Measurements from ENCODE around the gene CSRNP3.
"Not testable (repeated sequence)": the region's sequence is repeated elsewhere in the genome, so short reads cannot be mapped to it uniquely, and the experiment has no call there.

The CSRNP3 gene

GRCh38 chr2:165640247-165640929 lies 170.9 kb downstream of the CSRNP3 start:
- no peak for DNase-seq

GRCh38 chr2:165645930-165646831 lies 176.7 kb downstream of the CSRNP3 start:
- peak; percentile 90 for DNase-seq

- DNase-seq = no peak
These were observed 177.9 kb downstream of the CSRNP3 start for GRCh38 chr2:165647409-165647808.

DNA sequence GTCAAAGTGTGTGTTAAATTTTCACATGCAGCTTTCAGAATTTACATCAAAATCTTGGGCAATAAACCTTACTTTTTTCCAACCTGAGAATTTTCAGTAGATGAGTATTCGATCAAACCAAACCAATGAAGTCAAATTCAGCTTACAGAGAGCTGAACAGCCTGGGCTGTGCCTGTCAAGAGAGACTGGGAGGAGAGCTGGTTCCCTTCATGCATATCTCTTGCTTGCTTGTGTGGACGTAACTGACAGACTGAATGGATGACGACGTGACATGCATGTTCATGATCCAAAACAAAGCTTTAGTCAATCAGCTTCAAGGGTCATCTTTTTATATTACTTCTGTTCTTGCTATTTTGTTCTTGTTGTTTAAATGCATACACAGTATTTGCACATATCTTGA lies 179.3 kb downstream of the CSRNP3 start:
- no peak for DNase-seq

DNA sequence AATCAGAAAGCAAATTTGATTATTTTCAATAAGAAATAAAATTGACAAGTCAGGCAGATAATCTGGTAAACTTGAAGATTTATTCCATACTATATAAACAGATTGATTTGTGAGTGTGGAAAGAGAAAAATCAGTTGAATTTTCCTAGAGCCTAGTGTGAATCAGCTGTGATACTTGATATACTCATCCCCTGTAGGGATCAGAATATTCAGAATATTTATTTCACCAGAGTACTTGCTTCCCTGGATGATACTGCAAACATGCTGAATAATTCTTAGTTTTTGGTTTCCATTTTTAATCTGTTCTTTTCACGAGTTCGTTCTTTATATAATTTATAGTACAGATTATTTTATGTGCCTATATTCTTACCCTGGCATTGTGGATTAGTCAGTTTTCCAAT lies 181.7 kb downstream of the CSRNP3 start:
- DNase-seq = no peak

DNA sequence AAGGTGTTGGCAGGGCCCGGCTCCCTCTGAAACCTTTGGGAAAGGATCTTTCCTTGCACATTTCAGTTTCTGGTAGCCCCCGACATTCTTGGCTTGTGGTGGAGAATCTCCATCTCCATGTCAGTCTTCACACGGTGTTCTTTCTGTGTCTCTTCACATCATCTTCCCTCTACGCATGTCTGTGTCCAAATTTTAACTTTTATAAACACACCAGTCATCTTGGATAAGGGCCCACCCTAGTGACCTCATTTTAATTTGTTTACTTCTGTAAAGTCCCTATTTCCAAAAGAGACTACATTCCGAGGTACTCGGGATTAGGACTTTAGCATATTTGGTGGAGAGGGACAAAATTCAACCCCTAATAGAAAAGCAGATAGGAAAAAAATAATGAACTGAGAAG lies 186.2 kb downstream of the CSRNP3 start:
- no peak for DNase-seq

DNA sequence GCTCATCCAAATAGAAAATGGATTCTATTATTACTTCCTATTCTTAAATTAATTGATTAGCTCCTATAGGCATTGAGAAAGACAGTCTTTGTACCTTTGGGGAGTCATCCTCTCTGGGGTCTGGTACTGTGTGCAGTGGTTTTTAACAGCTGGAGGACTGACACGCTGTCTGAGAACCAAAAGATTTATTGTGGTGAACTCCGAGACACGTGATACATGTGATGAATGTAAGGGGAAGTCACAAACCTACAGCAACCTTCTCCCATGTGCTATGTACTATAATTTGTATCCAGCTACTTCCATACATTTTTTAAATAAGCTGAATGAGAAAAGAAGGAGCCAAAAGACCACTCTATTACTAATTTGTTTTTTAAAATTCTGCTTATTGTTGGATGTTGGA lies 190.9 kb downstream of the CSRNP3 start:
- no peak for DNase-seq

- no peak for DNase-seq
These were observed 193.2 kb downstream of the CSRNP3 start for GRCh38 chr2:165662720-165663119.

- DNase-seq = no peak
These were observed 196.1 kb downstream of the CSRNP3 start for GRCh38 chr2:165665614-165666013.

GRCh38 chr2:165666073-165666472 lies 196.6 kb downstream of the CSRNP3 start:
- not testable (repeated sequence) for DNase-seq

- DNase-seq = no peak
These were observed 197.1 kb downstream of the CSRNP3 start for GRCh38 chr2:165666605-165667004.

DNA sequence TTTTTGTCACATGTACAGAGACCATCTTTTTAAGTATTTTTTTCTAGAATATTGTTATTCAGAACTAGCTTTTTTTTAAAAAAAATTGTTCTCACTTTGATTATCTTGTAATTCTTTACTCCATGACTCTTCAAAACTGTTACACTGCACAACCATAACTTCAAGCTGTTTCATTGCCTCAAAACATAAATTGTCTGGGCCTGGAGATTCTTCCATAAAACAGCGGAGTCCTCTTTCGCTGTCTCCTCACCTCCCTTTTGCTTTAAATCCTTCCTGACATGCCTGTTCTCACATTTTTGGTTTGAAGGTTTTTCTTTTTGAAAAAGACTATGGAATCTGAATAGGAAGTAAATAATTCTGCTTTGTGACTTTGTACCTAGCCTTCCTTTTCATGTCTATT lies 197.9 kb downstream of the CSRNP3 start:
- DNase-seq = no peak

DNA sequence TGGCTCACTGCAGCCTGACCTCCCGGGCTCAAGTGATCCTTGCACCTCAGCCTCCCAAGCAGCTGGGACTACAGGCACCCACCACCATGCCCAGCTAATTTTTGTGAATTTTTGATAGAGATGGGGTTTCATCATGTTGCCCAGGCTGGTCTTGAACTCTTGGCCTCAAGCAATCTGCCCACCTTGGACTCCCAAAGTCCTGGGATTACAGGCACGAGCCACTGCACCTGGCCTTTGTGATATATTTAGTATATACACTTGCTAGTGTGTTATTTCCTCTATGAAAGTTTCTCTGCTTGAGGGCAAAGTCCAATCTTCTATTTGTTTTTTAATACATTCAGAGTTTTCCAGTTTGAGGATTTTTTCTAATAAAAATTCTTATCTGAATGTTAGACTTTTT lies 205.3 kb downstream of the CSRNP3 start:
- DNase-seq = no peak

DNA sequence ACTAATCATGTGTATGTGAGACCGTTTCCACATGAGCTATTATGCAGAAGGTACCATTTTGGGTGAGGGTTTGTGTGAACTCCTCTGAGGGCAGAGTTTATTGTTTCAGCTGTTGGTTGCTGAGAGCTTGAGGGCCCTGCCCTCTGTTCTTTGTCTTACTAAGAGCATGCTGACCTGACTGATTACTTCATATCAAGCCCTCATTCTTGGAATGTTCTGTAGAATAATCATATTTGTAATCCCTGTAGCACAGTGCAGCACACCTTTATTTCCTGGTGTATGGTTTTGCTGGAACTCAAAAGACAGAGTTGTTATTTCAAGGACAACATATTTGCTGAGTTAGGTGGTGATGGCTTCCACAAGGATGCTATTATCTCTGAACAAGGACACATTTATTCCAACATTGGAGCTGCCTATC lies 206.1 kb downstream of the CSRNP3 start:
- no peak for DNase-seq

DNA sequence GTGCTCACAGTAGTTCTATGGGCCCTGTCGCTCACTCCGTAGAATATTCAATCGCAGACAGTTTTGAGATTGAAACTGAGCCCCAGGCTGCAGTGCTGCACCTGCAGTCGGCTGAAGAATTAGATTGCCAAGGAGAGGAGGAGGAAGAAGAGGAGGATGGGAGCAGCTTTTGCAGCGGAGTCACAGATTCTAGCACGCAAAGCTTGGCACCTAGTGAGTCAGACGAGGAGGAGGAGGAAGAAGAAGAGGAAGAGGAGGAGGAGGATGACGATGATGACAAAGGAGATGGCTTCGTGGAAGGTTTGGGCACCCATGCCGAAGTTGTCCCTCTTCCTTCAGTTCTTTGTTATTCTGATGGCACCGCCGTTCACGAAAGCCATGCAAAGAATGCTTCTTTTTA lies 209.4 kb downstream of the CSRNP3 start:
- DNase-seq = no peak

GRCh38 chr2:165679621-165680020 lies 210.1 kb downstream of the CSRNP3 start:
- DNase-seq = no peak

GRCh38 chr2:165681841-165682240 lies 212.3 kb downstream of the CSRNP3 start:
- DNase-seq = no peak

- DNase-seq = no peak
These were observed 213.0 kb downstream of the CSRNP3 start for GRCh38 chr2:165682546-165682945.

DNA sequence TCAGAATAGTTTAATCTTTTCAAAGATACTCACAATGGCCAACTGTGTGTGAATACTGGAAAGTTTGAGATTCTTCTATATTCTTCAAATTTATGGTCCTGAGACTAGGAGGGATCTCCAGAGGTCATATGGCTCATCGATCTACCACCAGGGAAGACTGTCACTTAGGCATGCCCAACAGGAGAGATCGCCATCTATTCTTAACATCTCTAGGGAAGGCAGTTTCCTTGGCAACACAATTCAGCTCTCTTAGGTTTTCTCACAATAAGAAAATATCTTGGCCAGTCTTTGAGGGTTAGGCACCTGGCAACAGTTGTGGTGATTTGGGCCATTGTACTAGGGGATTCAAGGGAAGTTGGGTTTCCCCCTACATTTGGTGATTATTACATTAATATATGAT lies 217.3 kb downstream of the CSRNP3 start:
- no peak for DNase-seq

DNA sequence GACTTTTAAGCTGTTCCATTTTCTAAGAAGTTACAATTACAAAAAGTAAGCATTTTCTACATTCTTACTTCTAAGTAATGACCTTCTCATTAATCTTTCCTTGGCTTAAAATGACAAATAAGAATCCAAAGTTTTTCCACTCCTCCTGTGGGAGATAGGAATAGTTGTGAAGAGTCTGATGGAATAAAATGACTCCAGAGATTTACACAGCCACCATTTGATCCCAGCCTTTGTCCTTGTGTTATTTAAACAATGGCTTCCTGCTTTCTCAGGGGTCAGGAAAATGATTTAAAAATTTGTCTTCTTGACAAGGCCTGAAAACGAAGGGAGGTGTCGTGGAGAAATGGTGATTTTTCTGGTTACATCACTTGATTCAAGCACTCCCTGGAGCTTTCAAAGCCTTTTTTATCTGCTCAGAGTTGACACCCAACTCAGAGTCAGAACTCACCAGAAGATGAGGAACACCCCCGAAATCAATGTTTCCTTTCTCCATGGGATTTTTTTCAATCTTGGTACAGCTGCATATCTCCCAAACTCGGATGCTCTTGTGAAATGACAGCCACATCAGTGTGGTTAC lies 218.0 kb downstream of the CSRNP3 start:
- DNase-seq = no peak

GRCh38 chr2:165691615-165692014 lies 222.1 kb downstream of the CSRNP3 start:
- no peak for DNase-seq

DNA sequence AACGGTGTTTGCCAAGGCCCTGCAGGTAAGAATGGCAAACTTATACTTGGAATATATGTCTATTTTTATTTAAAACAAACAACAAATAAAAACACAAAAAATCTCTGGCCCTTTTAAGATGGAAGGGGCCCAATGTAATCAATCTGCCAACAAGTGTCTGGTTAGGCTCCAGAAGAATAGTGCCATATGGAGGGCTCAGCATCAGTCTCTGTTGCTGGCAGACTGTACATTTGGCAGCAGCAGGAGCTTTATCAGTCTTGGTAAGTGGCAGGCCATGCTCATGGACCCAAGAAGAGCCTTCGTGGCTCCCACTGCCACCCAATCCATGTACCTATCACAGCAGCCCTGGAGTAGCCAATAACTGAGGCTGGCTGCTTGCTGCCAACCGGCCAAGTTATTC lies 223.4 kb downstream of the CSRNP3 start:
- DNase-seq = peak; percentile 69

- no peak for DNase-seq
These were observed 224.3 kb downstream of the CSRNP3 start for GRCh38 chr2:165693838-165694237.
